Measurements from ENCODE around the gene CHCHD6.

CHCHD6 gene

GRCh38 chr3:126964261-126964660 lies 260.2 kb downstream of the CHCHD6 start:
- DNase-seq (ENCODE audit: low read depth, low spot score) = no peak
- no peak overlapping the region for H3K27ac ChIP-seq

GRCh38 chr3:126964950-126965349 lies 260.9 kb downstream of the CHCHD6 start:
- no peak for DNase-seq (ENCODE audit: low read depth, low spot score)
- H3K27ac ChIP-seq = no peak overlapping the region

- no peak overlapping the region for H3K27ac ChIP-seq
- no peak for DNase-seq (ENCODE audit: low read depth, low spot score)
Observed at GRCh38 chr3:126965526-126966080, 261.6 kb downstream of the CHCHD6 start.

- DNase-seq (ENCODE audit: low read depth, low spot score) = no peak
- H3K27ac ChIP-seq = no peak overlapping the region
Observed at GRCh38 chr3:126967386-126967785, 263.3 kb downstream of the CHCHD6 start.

GRCh38 chr3:126968391-126969390 lies 264.7 kb downstream of the CHCHD6 start:
- no peak overlapping the region for H3K27ac ChIP-seq
- DNase-seq (ENCODE audit: low read depth, low spot score) = no peak

GRCh38 chr3:126969586-126969985 lies 265.5 kb downstream of the CHCHD6 start:
- DNase-seq (ENCODE audit: low read depth, low spot score) = no peak
- no peak overlapping the region for H3K27ac ChIP-seq

GRCh38 chr3:126970101-126970500 lies 266.1 kb downstream of the CHCHD6 start:
- H3K27ac ChIP-seq = no peak overlapping the region
- DNase-seq (ENCODE audit: low read depth, low spot score) = no peak

GRCh38 chr3:126970921-126971320 lies 266.9 kb downstream of the CHCHD6 start:
- no peak overlapping the region for H3K27ac ChIP-seq
- no peak for DNase-seq (ENCODE audit: low read depth, low spot score)

- DNase-seq (ENCODE audit: low read depth, low spot score) = no peak
- H3K27ac ChIP-seq = no peak overlapping the region
Observed at GRCh38 chr3:126971891-126972351, 267.9 kb downstream of the CHCHD6 start.

- no peak for DNase-seq (ENCODE audit: low read depth, low spot score)
- H3K27ac ChIP-seq = no peak overlapping the region
Observed at GRCh38 chr3:126972866-126973265, 268.8 kb downstream of the CHCHD6 start.

GRCh38 chr3:126973814-126974213 lies 269.8 kb downstream of the CHCHD6 start:
- H3K27ac ChIP-seq = no peak overlapping the region
- DNase-seq (ENCODE audit: low read depth, low spot score) = no peak

- H3K27ac ChIP-seq = no peak overlapping the region
- no peak for DNase-seq (ENCODE audit: low read depth, low spot score)
Observed at GRCh38 chr3:126974756-126975155, 270.7 kb downstream of the CHCHD6 start.

GRCh38 chr3:126976906-126977305 lies 272.9 kb downstream of the CHCHD6 start:
- no peak for DNase-seq (ENCODE audit: low read depth, low spot score)
- H3K27ac ChIP-seq = no peak overlapping the region

GRCh38 chr3:126977821-126978220 lies 273.8 kb downstream of the CHCHD6 start:
- no peak for DNase-seq (ENCODE audit: low read depth, low spot score)
- no peak overlapping the region for H3K27ac ChIP-seq

- no peak for DNase-seq (ENCODE audit: low read depth, low spot score)
- no peak overlapping the region for H3K27ac ChIP-seq
Observed at GRCh38 chr3:126978291-126978690, 274.3 kb downstream of the CHCHD6 start.

- no peak for DNase-seq (ENCODE audit: low read depth, low spot score)
- H3K27ac ChIP-seq = no peak overlapping the region
Observed at GRCh38 chr3:126979046-126979628, 275.1 kb downstream of the CHCHD6 start.

- H3K27ac ChIP-seq = no peak overlapping the region
- no peak for DNase-seq (ENCODE audit: low read depth, low spot score)
Observed at GRCh38 chr3:126980266-126980811, 276.3 kb downstream of the CHCHD6 start.

GRCh38 chr3:126982126-126982470 lies 278.1 kb downstream of the CHCHD6 start:
- H3K27ac ChIP-seq = peak overlapping the region; percentile 21
- no peak for DNase-seq (ENCODE audit: low read depth, low spot score)

- peak within 1 kb of the TSS; percentile 38 for H3K27ac ChIP-seq
- DNase-seq (ENCODE audit: low read depth, low spot score) = no peak
Observed at GRCh38 chr3:126982471-126983175, 278.6 kb downstream of the CHCHD6 start, which contains the start of gene PLXNA1. TSS of gene PLXNA1 (plus strand) at chr3:126983115. CDS start at chr3:126988594, 5,479 bp downstream.

- H3K27ac ChIP-seq = peak overlapping the region; percentile 38
- no peak for DNase-seq (ENCODE audit: low read depth, low spot score)
Observed at GRCh38 chr3:126983276-126983652, 279.2 kb downstream of the CHCHD6 start.
